Posterior vena cava (tissue), 2 donors: Measurements from ENCODE around the gene ERF. TPM values are rescaled to one million over a fixed set of nuclear protein-coding genes. Genes with fewer than 3 reads are reported as not detected.

Experiments
- DNase-seq: peaks from one replicate; pipeline ENCODE4 v3.0.0-alpha.2; 2020; ENCODE audit warnings: low spot score
- intact Hi-C, 2 donors: fragments of 100-400 bp; cut with DNase I; formaldehyde crosslinking; loops; one replicate each; pipeline versions ENCODE4 v1.14.1 to v1.14.2; 2022 to 2023
- total RNA-seq, 2 donors: library from RNA; stranded (reverse); fragmentation: NEBNext Ultra II Directional; extraction: Animal tissue kit (Norgen Biotek cat#: 25700); gene quantifications; one replicate each; pipeline ENCODE4 v1.2.1, GENCODE V29; 2021
- donor health status: DM: yes; HTN: yes; CAD: no.
- donor health status: DM: yes; HTN: yes; CAD: no.

The ERF gene
- total RNA-seq, 2 donors from 2014 or later: 47.9 to 54.5 TPM

DNA sequence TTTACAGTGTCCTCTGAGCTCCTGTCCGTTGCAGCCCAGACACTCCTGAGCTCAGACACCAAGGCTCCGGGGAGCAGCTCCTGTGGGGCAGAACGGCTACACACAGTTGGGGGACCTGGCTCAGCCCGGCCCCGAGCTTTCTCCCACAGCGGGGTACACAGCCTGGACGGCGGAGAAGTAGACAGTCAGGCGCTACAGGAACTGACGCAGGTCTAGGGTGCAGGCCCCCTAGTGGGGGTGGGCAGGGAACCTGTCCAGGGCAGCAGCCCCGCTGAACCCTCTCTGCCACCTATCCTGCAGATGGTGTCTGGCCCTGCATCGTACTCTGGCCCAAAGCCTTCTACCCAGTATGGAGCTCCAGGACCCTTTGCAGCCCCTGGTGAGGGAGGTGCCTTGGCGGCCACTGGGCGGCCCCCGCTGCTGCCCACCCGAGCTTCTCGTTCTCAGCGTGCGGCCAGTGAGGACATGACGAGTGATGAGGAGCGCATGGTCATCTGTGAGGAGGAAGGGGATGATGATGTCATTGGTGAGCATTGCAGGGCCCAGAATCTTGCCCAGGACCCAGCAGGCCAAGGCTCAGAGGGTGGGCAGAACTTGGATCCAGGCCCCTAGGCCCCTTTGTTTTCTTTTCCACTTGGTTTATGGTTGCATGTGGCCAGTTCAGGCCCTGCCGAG, 34.1 kb upstream of the ERF start:
- intact Hi-C loops: no loop called here
- DNase-seq: no peak

DNA sequence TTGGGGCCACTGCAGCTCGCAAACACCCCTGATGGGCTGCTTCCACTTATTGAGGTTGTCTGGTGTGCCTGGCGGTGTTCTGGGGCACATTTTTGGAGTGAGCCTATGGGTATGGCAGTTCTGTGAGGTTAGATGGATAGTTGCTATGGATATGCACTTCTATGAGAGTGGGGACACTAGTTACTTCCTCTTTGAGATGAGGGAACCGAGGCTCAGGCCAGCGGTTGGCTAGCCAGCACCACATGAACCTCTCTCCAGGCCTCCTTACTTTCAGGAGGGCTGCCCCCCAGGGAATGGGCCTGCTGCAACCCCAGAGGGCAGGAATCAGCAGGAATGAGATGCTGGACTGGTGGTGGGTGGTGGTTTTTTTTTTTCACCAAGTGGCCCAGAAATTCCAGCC, 33.5 kb upstream of the ERF start:
- DNase-seq: no peak
- intact Hi-C loops: no loop called here

DNA sequence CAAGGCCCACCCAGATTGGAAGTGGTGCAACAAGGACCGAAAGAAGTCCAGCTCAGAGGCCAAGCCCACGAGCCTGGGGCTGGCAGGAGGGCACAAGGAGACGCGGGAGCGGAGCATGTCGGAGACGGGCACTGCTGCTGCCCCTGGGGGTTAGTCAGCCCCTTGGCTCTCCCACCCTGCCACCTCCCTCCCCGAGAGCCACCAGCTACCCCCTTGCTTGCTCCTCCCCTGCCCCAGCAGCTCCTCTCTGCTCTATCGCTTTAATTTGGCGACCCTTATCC, 32.8 kb upstream of the ERF start:
- intact Hi-C loops: no loop called here

DNA sequence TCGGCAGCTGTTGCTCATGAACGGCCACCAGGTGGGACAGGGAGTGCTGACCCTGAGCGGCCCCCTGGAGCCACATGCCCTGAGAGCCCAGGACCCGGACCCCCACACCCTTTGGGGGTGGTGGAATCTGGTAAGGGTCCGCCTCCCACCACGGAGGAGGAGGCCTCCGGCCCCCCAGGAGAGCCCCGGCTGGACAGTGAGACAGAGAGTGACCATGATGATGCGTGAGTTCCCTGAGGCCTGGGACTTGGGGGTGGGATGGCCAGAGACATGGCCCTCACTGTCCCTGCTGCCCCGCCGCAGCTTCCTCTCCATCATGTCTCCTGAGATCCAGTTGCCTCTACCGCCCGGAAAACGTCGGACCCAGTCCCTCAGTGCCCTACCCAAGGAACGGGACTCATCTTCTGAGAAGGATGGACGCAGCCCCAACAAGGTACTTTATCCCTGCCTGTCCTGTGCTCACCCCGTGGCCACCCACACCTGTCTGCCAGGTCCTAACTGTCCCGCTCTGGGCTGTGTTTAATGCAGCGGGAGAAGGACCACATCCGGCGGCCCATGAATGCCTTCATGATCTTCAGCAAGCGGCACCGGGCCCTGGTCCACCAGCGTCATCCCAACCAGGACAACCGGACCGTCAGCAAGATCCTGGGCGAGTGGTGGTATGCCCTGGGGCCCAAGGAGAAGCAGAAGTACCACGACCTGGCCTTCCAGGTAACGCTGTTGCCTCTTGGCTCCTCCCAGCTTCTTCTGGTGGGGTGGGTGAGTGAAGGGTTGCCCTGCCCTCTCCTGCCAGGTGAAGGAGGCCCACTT, 32.3 kb upstream of the ERF start:
- intact Hi-C loops: no loop called here
- DNase-seq: no peak

More for the DNA sequence above, 32.8 kb upstream of the ERF start:
- no peak for DNase-seq

- no peak for DNase-seq
- intact Hi-C loops: no loop called here
These were observed 31.6 kb upstream of the ERF start for GRCh38 chr19:42286349-42287016.

- intact Hi-C loops: no loop called here
- DNase-seq: no peak
These were observed 31.0 kb upstream of the ERF start for GRCh38 chr19:42285988-42286348.

DNA sequence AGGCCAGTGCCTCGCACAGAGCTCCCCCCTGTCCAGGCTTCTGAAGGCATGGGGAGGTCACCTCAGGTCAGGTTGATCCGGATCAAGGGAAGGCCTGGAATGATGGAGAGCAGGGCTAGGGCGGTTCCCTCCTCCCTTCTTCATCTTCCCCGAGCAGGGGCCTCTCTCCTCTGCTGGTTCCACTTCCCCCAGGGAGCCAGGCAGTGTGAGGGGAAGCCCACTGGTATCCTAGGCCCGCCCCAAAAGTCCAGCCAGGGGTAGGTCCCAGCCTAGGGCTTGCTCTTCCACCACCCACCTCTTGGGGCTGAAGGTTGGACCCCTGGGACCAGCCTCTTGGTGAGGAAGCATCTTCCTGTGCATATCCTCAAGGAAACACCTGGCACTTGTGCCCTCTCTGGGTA, 30.6 kb upstream of the ERF start:
- no peak for DNase-seq

DNA sequence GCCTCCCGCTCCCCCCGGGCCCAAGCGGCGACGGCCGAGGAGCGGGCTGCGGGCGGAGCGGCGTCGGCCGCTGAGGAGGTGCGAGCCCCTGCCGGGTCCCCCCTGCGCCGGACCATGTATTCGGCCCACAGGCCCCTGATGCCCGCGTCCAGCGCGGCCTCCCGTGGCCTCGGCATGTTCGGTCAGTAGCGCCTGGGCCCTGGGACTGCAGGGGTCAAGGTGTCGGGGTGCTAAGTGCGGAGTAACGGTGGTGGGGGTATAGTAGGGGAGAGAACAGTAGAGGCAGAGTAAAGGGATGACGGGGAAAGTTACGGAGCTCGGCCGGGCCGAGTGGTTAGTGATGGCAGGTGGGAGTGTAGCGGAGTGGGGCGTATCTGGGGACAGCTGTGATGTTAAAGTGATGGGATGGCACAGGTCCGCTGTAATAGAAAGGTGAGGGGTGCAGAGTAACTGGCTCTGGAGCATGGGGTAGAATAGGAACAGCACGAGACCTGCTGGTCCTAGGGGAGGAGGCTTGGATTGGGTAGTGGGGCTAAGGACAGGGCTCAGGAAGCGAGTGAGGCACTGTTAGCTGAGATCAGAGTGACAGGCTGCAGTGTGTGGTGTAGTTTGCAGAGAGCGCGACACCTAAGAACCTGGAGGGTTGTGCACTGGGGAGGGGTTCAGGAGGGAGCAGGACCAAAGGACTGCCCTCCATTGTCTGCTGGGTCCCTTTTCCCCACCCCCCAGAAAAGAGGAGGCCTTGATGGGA, 29.8 kb upstream of the ERF start:
- intact Hi-C loops: no loop called here
- DNase-seq: no peak

More for the DNA sequence above, 30.6 kb upstream of the ERF start:
- intact Hi-C loops: no loop called here

DNA sequence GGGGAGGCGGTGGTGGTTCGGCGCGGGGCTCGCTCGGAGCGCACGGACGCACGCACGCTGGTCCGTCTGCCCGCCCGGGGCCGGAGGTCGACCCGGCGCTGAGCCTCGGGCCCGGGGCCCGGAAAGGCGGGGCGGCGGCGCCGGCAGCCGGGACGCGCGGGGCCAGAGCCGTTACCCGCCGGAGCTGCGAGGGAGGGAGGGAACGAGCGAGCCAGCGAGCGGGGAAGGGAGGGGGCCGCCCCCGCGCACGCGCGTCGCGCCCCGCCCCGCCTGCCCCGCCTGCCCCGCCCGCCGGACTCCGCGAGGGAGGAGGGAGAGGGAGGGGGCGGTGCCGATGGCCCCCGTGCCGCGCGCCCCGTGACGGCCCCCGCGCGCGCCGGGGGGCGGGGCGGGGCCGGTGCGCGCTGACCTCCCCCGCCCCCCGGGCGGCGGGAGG, 29.2 kb upstream of the ERF start:
- intact Hi-C loops: no loop called here
- peak; percentile 94 for DNase-seq

DNA sequence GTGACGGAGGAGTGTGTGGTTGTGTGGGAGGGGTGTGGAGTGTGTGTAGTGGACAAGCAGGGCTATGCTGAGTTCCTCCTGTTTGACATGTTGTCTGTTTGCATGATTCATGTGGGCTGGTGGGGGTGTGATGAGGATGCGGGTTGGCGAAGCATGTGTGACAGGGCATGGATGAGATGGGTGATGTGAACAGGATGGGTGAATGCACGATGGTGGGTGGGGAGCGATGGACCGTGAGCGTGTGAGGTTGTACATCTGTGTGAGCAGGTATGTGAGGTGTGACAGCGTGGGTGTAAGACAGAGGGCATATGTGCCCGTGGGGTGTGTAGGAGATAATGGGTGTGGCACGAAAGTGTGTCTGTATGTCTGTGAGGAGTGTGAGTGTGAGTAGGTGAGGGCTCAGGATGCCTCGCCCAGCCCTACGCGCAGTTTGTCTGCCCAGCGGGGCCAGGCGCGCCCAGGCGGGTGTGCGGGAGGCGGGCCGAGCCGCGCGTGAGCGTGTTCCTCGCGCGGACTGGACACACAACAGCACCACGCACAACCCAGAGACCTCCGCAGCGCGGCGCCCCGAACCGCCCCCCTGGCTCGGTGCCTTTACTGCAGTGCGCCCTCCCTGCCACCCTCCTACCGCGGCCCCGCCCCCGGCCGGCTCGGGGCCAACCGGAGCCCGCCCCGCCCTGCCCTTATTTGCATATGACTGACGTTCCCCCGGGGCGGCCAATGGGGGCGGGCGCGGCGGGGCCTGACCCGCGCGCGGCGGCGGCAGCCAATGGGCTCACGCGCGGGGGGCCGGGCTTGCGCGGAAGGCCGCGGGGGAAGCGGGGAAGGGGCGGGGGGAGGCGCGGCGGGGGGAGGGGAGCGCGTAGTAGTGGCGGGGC, 28.5 kb upstream of the ERF start:
- DNase-seq: peak; percentile 99
- intact Hi-C loops: no loop called here

DNA sequence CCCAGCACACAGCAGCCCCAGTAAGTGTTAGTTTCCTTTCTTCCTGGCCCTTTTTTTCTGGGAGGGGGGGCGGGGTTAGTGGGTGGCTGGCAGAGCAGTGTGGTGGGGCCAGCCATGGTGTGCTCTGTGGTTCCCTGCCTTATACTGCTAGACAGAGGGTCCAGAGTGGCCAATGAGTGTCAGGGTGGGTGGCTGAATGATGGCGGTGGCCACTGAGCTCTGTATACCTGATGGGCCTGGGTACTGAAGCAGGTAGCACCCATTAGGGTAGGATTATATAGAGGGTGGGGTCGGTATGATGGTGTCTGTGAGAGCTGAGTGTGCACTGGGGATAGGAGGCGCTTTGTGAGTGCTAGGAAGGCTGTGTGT, 27.9 kb upstream of the ERF start:
- DNase-seq: no peak
- intact Hi-C loops: no loop called here

GRCh38 chr19:42281827-42282762, 27.2 kb upstream of the ERF start:
- DNase-seq: no peak
- intact Hi-C loops: loop anchor here in 1 of 2 donors (2.0 kb wide), 1 partner anchor 37 kb away; no protein-coding TSS in a partner anchor

GRCh38 chr19:42281146-42281826, 26.4 kb upstream of the ERF start:
- intact Hi-C loops: loop anchor here in 1 of 2 donors (2.0 kb wide), 1 partner anchor 36 kb away; no protein-coding TSS in a partner anchor
- DNase-seq: peak; percentile 92

GRCh38 chr19:42280815-42281145, 25.9 kb upstream of the ERF start:
- DNase-seq: peak; percentile 90
- intact Hi-C loops: loop anchor here in 1 of 2 donors (2.0 kb wide), 1 partner anchor 36 kb away; no protein-coding TSS in a partner anchor

- intact Hi-C loops: loop anchor here in 1 of 2 donors (2.0 kb wide), 1 partner anchor 35 kb away; no protein-coding TSS in a partner anchor
These were observed 25.2 kb upstream of the ERF start for GRCh38 chr19:42279902-42280814.

More at GRCh38 chr19:42279902-42280814, 25.2 kb upstream of the ERF start:
- peak; percentile 98 for DNase-seq
